Activated T-cell treated with anti-CD3 and anti-CD28 coated beads for 1 hour (primary cell): ENCODE results near the gene FETUB.
"Not testable (repeated sequence)": the region's sequence is repeated elsewhere in the genome, so short reads cannot be mapped to it uniquely, and the experiment has no call there.

Experiments used
- DNase-seq: peaks from one replicate; pipeline ENCODE4 v3.0.0-alpha.2; 2020; ENCODE audit warnings: low read depth

The FETUB gene

GRCh38 chr3:186613637-186614265 is 26.4 kb upstream of the FETUB start:
- no peak for DNase-seq

GRCh38 chr3:186614266-186614596 is 26.0 kb upstream of the FETUB start:
- DNase-seq, result no peak

GRCh38 chr3:186614597-186615483 is 25.4 kb upstream of the FETUB start:
- DNase-seq, result peak; percentile 64

GRCh38 chr3:186616299-186616617 is 23.9 kb upstream of the FETUB start:
- no peak for DNase-seq

- peak; percentile 76 for DNase-seq
These were observed 22.9 kb upstream of the FETUB start for GRCh38 chr3:186617036-186617946.

- no peak for DNase-seq
These were observed 21.8 kb upstream of the FETUB start for GRCh38 chr3:186618318-186618938.

- no peak for DNase-seq
These were observed 20.4 kb upstream of the FETUB start for GRCh38 chr3:186619787-186620212.

GRCh38 chr3:186620213-186621092 is 19.7 kb upstream of the FETUB start:
- no peak for DNase-seq

- no peak for DNase-seq
These were observed 18.1 kb upstream of the FETUB start for GRCh38 chr3:186621894-186622650.

- no peak for DNase-seq
These were observed 17.4 kb upstream of the FETUB start for GRCh38 chr3:186622651-186623310.

GRCh38 chr3:186624598-186624997 is 15.6 kb upstream of the FETUB start:
- no peak for DNase-seq

- no peak for DNase-seq
These were observed 14.6 kb upstream of the FETUB start for GRCh38 chr3:186625600-186626042.

GRCh38 chr3:186626254-186626847 is 13.8 kb upstream of the FETUB start:
- no peak for DNase-seq

GRCh38 chr3:186627852-186628414 is 12.3 kb upstream of the FETUB start:
- DNase-seq, result no peak

- DNase-seq, result no peak
These were observed 11.4 kb upstream of the FETUB start for GRCh38 chr3:186628756-186629155.

- no peak for DNase-seq
These were observed 9.1 kb upstream of the FETUB start for GRCh38 chr3:186630950-186631641.

- no peak for DNase-seq
These were observed 6.7 kb upstream of the FETUB start for GRCh38 chr3:186633481-186633880.

- DNase-seq, result not testable (repeated sequence)
These were observed 6.0 kb upstream of the FETUB start for GRCh38 chr3:186634207-186634606.
